Measurements from ENCODE around the gene HSD3B7. TPM values are rescaled to one million over a fixed set of nuclear protein-coding genes. Genes with fewer than 3 reads are reported as not detected.

The HSD3B7 gene
- total and polyA plus RNA-seq, 7 experiments from 2014 or later, result 0.08 to 7.0 (median 2.4) TPM; not detected in 1

DNA sequence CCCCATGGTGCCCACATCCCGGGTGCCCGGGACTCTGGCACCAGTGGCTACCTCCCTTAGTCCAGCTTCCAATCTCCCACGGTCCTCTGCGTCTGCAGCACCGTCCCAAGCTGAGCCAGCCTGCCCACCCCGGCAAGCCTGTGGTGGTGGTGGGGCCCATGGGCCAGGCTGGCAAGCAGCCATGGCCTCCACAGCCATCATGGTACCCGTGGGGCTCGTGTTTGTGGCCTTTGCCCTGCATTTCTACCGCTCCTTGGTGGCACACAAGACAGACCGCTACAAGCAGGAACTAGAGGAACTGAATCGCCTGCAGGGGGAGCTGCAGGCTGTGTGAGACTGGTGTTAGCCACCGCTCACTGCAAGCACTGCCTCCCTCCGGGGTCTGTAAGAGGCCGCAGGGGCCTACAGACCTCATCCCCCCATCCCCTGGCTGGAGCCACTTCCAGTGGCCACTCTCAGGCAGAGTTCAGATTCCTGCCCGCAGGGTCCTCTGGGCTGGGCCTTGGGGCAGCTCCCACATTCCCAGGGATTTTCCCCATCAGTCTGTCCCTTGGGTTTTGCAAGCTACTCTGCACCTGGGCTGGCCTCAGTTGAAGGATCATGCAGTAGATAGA lies 31.4 kb upstream of the HSD3B7 start:
- H3K4me1 Mint-ChIP-seq, result peaks cover 17 to 39% (median 23%) of the 10 kb centered on the region in 7 donors
- Histone ChIP-seq H3K36me3 (ENCODE audit: control insufficient read depth in 2 of 3, insufficient read depth in 3 of 3, low read length in 3 of 3) (no peaks in the 10 kb centered on the region), H3K27me3 (ENCODE audit: control insufficient read depth in 2 of 2, insufficient read depth in 2 of 2, low read length in 2 of 2) (no peaks in the 10 kb centered on the region), H3K4me1 (ENCODE audit: control insufficient read depth in 2 of 2, insufficient read depth in 2 of 2, low read length in 2 of 2) (peaks cover 23 to 24% of the 10 kb centered on the region in 2 donors), H3K4me3 (ENCODE audit: low read length) (no peak overlapping the region), H3K27ac (ENCODE audit: low read depth, low read length) (no peak overlapping the region), H3K9me3 (ENCODE audit: control insufficient read depth in 2 of 3, low read length in 3 of 3) (no peaks in the 10 kb centered on the region)
- no peak for ATAC-seq
- DNase-seq, result peak in 8 of 9 donors; percentile 29 to 58 (median 46)
- H3K27me3 Mint-ChIP-seq, result peaks cover 0 to 3% (median 0%) of the 10 kb centered on the region in 5 donors
- peak overlapping the region in 3 of 9 donors; percentile 52 to 67 (median 57) for H3K27ac Mint-ChIP-seq
- intact Hi-C loops (cut with micrococcal nuclease), result loop anchor here (2.0 to 10.0 kb wide), 2 partner anchors 915 to 921 kb away; partner anchors contain the start of gene ZNF267 (in 1 of the 2)
- peaks cover 0 to 6% (median 0%) of the 10 kb centered on the region in 5 donors for H3K36me3 Mint-ChIP-seq
- peaks cover 0 to 1% (median 0%) of the 10 kb centered on the region in 11 donors for H3K9me3 Mint-ChIP-seq
- ChIA-PET CTCF (interaction anchor here (0.6 to 0.7 kb wide), 2 partner anchors 731 to 1062 kb away, joined by 3 read pairs; no protein-coding TSS in a partner anchor), POLR2A (interaction anchor here (0.6 to 1.3 kb wide), 4 partner anchors 9 to 506 kb away, joined by 3 to 4 read pairs (median 4); no protein-coding TSS in a partner anchor)
- H3K4me3 Mint-ChIP-seq, result no peak overlapping the region

GRCh38 chr16:30954993-30955392 lies 30.0 kb upstream of the HSD3B7 start:
- Histone ChIP-seq H3K4me3 (ENCODE audit: low read length) (no peak overlapping the region), H3K9me3 (ENCODE audit: control insufficient read depth in 2 of 3, low read length in 3 of 3) (no peaks in the 10 kb centered on the region), H3K27ac (ENCODE audit: low read depth, low read length) (no peak overlapping the region), H3K4me1 (ENCODE audit: control insufficient read depth in 2 of 2, insufficient read depth in 2 of 2, low read length in 2 of 2) (peaks cover 25 to 30% of the 10 kb centered on the region in 2 donors), H3K27me3 (ENCODE audit: control insufficient read depth in 2 of 2, insufficient read depth in 2 of 2, low read length in 2 of 2) (no peaks in the 10 kb centered on the region), H3K36me3 (ENCODE audit: control insufficient read depth in 2 of 3, insufficient read depth in 3 of 3, low read length in 3 of 3) (peaks cover 0 to 11% (median under 1%) of the 10 kb centered on the region in 3 experiments)
- no peak for DNase-seq
- Mint-ChIP-seq H3K9me3 (peaks cover 0 to 1% (median 0%) of the 10 kb centered on the region in 11 donors), H3K4me1 (peaks cover 24 to 48% (median 29%) of the 10 kb centered on the region in 7 donors), H3K27me3 (peaks cover 0 to 3% (median 0%) of the 10 kb centered on the region in 5 donors), H3K36me3 (peaks cover 2 to 8% (median 4%) of the 10 kb centered on the region in 5 donors), H3K27ac (peak overlapping the region in 2 of 9 donors; percentile 42 to 57), H3K4me3 (peak overlapping the region in 1 of 10 donors; percentile 61)
- ChIA-PET POLR2A (interaction anchor here (0.6 to 1.3 kb wide), 3 partner anchors 9 to 536 kb away, joined by 3 to 4 read pairs (median 3); no protein-coding TSS in a partner anchor), CTCF (interaction anchor here (0.6 to 1.2 kb wide), 2 partner anchors 13 to 15 kb away, joined by 3 to 8 read pairs; no protein-coding TSS in a partner anchor)
- ATAC-seq, result no peak
- intact Hi-C loops (cut with micrococcal nuclease), result loop anchor here (5.0 to 10.0 kb wide), 2 partner anchors 42 to 920 kb away; partner anchors contain the start of gene ZNF267 (in 1 of the 2)

- H3K27me3 ChIP-seq (ENCODE audit: control insufficient read depth in 2 of 2, insufficient read depth in 2 of 2, low read length in 2 of 2), result no peaks in the 10 kb centered on the region
- H3K4me3 ChIP-seq (ENCODE audit: low read length), result peak overlapping the region; percentile 100
- Mint-ChIP-seq H3K27ac (peak overlapping the region; percentile 97 to 100 (median 98)), H3K36me3 (peaks cover 6 to 18% (median 12%) of the 10 kb centered on the region in 5 donors), H3K4me1 (peaks cover 23 to 46% (median 30%) of the 10 kb centered on the region in 7 donors), H3K9me3 (no peaks in the 10 kb centered on the region), H3K27me3 (peaks cover 0 to 3% (median 0%) of the 10 kb centered on the region in 5 donors), H3K4me3 (peak overlapping the region; percentile 81 to 97 (median 96))
- DNase-seq (peak; percentile 60 to 91 (median 75)), ATAC-seq (peak; percentile 75)
- peak overlapping the region; percentile 93 for H3K27ac ChIP-seq (ENCODE audit: low read depth, low read length)
- H3K4me1 ChIP-seq (ENCODE audit: control insufficient read depth in 2 of 2, insufficient read depth in 2 of 2, low read length in 2 of 2), result peaks cover 16 to 22% of the 10 kb centered on the region in 2 donors
- no peaks in the 10 kb centered on the region for H3K9me3 ChIP-seq (ENCODE audit: control insufficient read depth in 2 of 3, low read length in 3 of 3)
- H3K36me3 ChIP-seq (ENCODE audit: control insufficient read depth in 2 of 3, insufficient read depth in 3 of 3, low read length in 3 of 3), result peaks cover 6 to 29% (median 13%) of the 10 kb centered on the region in 3 experiments
- POLR2A ChIA-PET, result interaction anchor here (0.7 to 2.1 kb wide), 9 partner anchors 28 to 520 kb away, joined by 3 to 7 read pairs (median 4); partner anchors contain the start of genes HSD3B7, KAT8, VKORC1 and ZNF646
- intact Hi-C loops (cut with micrococcal nuclease), result loop anchor here (1.0 to 10.0 kb wide), 17 partner anchors 8 to 918 kb away; partner anchors contain the start of genes FBXL19 (in 2 of the 2), KAT8 (in 2 of the 2), STX4 (in 2 of the 2) and ZNF646 (in 2 of the 2)
- CTCF ChIA-PET, result interaction anchor here (1.0 to 1.1 kb wide), 2 partner anchors 113 to 917 kb away, joined by 3 to 5 read pairs; partner anchors contain the start of gene ZNF267
Measured at GRCh38 chr16:30956601-30957455, 28.2 kb upstream of the HSD3B7 start.

DNA sequence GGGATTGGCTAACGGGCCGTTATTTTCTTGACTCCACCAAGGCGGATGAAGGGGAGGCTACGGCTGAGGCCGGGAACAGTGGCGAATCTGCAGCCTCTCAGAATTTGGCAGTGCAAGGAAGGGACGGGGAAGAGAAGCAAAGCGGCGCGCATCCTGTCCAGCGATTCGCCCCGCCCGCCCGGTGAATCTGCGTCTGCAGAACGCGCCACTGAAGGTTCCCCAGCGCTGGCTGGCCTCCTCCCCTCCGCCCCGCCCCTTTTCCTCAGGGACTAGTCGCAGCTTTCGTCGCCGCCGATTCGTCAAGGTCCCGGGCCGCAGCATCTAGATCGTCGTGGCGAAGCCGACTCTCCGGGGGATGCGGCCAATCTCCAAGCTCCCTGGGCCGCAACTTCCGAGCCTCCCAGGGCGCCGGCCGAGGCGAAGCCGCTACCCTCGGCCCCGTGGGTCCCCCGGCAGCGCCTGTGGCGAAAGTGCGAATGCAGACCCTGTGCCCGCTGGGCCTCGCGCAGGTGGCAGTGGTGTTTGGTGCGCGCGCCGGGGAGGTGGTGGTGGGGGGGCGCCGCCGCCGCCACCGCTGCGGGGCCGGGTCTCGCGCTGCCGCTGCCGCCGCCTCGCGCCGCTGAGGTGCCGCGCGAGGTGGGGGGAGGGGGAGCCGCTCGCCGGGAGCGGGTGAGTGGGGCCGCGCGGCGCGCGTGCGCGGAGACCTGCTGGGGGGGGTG lies 27.4 kb upstream of the HSD3B7 start, which contains the start of gene SETD1A:
TSS of gene SETD1A (plus strand) at position 299 of the 719 bp plus-strand sequence. CDS start 978 bp downstream, outside the sequence.
- Mint-ChIP-seq H3K9me3 (no peaks in the 10 kb centered on the region), H3K4me1 (peaks cover 23 to 46% (median 29%) of the 10 kb centered on the region in 7 donors), H3K27ac (peak within 1 kb of the TSS; percentile 97 to 100 (median 98)), H3K36me3 (peaks cover 6 to 21% (median 14%) of the 10 kb centered on the region in 5 donors), H3K27me3 (peaks cover 0 to 3% (median 0%) of the 10 kb centered on the region in 5 donors), H3K4me3 (peak within 1 kb of the TSS; percentile 81 to 97 (median 96))
- DNase-seq, result peak; percentile 94 to 99 (median 97)
- Histone ChIP-seq H3K9me3 (ENCODE audit: control insufficient read depth in 2 of 3, low read length in 3 of 3) (no peaks in the 10 kb centered on the region), H3K36me3 (ENCODE audit: control insufficient read depth in 2 of 3, insufficient read depth in 3 of 3, low read length in 3 of 3) (peaks cover 6 to 37% (median 13%) of the 10 kb centered on the region in 3 experiments), H3K4me1 (ENCODE audit: control insufficient read depth in 2 of 2, insufficient read depth in 2 of 2, low read length in 2 of 2) (peaks cover 16 to 22% of the 10 kb centered on the region in 2 donors), H3K27ac (ENCODE audit: low read depth, low read length) (peak within 1 kb of the TSS; percentile 93), H3K27me3 (ENCODE audit: control insufficient read depth in 2 of 2, insufficient read depth in 2 of 2, low read length in 2 of 2) (no peaks in the 10 kb centered on the region), H3K4me3 (ENCODE audit: low read length) (peak within 1 kb of the TSS; percentile 100)
- intact Hi-C loops (cut with micrococcal nuclease), result loop anchor here (1.0 to 10.0 kb wide), 17 partner anchors 8 to 917 kb away; partner anchors contain the start of genes FBXL19 (in 2 of the 2), KAT8 (in 2 of the 2), STX4 (in 2 of the 2) and ZNF646 (in 2 of the 2)
- ATAC-seq, result peak; percentile 93
- ChIA-PET POLR2A (interaction anchor here (0.6 to 2.1 kb wide), 9 partner anchors 19 to 519 kb away, joined by 3 to 7 read pairs (median 4); partner anchors contain the start of genes HSD3B7, KAT8, VKORC1 and ZNF646), CTCF (interaction anchor here (1.1 kb wide), 1 partner anchor 113 kb away, joined by 5 read pairs; no protein-coding TSS in a partner anchor)

All from naive thymus-derived CD4-positive, alpha-beta T cell (primary cell).